ENCODE results near the gene ATL3. TPM values are rescaled to one million over a fixed set of nuclear protein-coding genes. Genes with fewer than 3 reads are reported as not detected.
A peak's percentile ranks its signal among the peaks of the same experiment; 100 is the strongest.

ATL3 gene
- total RNA-seq, 1 experiment from 2014 or later, result 79.0 TPM

GRCh38 chr11:63610604-63611394 is 60.4 kb downstream of the ATL3 start:
- no TSS peak for BruUV-seq (replicated peaks)
- Histone ChIP-seq H3K4me3 (ENCODE audit: low read depth in 2 of 2, low read length in 2 of 2) (peak overlapping the region in 1 of 2 experiments; percentile 17; a peak in 1 of 4 replicates), H3K27ac (ENCODE audit: low read length) (no peak overlapping the region; the same call in 1 of the 2 replicates)

GRCh38 chr11:63609971-63610580 is 61.1 kb downstream of the ATL3 start:
- BruUV-seq (replicated peaks), result no TSS peak
- DNase-seq (ENCODE audit: low read depth, low spot score) (no peak), ATAC-seq (no peak)
- H3K27me3 ChIP-seq (ENCODE audit: control insufficient read depth, insufficient read depth, low read length), result no peaks in the 10 kb centered on the region
- CTCF ChIA-PET, result no interaction called here
- POLR2A ChIA-PET, result no interaction called here
- no peak overlapping the region for H3K4me3 ChIP-seq (ENCODE audit: low read depth in 2 of 2, low read length in 2 of 2)
- intact Hi-C loops (cut with micrococcal nuclease; ENCODE audit: unreplicated experiment), result no loop called here
- in situ Hi-C loops (cut with HindIII; ENCODE audit: low pct_unique_long_range_greater_than_20kb, low sequenced_read_pairs), result no loop called here
- TF ChIP-seq REST (IDR thresholded peaks at IDR 0.05; ENCODE audit: insufficient read depth in 1 of 2, low read depth in 2 of 2, low read length in 1 of 2) (no peak), SIN3A (IDR thresholded peaks at IDR 0.05; ENCODE audit: borderline replicate concordance, insufficient read depth, low read depth, low read length) (no peak), POLR2AphosphoS5 (IDR thresholded peaks at IDR 0.05; ENCODE audit: low read depth, low read length) (no peak), TCF7L2 (IDR thresholded peaks at IDR 0.05; ENCODE audit: low read depth, low read length) (no peak)
- TF ChIP-seq, protein P1, sequence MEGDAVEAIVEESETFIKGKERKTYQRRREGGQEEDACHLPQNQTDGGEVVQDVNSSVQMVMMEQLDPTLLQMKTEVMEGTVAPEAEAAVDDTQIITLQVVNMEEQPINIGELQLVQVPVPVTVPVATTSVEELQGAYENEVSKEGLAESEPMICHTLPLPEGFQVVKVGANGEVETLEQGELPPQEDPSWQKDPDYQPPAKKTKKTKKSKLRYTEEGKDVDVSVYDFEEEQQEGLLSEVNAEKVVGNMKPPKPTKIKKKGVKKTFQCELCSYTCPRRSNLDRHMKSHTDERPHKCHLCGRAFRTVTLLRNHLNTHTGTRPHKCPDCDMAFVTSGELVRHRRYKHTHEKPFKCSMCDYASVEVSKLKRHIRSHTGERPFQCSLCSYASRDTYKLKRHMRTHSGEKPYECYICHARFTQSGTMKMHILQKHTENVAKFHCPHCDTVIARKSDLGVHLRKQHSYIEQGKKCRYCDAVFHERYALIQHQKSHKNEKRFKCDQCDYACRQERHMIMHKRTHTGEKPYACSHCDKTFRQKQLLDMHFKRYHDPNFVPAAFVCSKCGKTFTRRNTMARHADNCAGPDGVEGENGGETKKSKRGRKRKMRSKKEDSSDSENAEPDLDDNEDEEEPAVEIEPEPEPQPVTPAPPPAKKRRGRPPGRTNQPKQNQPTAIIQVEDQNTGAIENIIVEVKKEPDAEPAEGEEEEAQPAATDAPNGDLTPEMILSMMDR (IDR thresholded peaks at IDR 0.05), result no peak
- peaks cover 30% of the 10 kb centered on the region for H3K4me1 ChIP-seq (ENCODE audit: control insufficient read depth, insufficient read depth, low read length)
- H3K9me3 ChIP-seq (ENCODE audit: control insufficient read depth, insufficient read depth, low read depth, low read length), result no peaks in the 10 kb centered on the region
- no peaks in the 10 kb centered on the region for H3K36me3 ChIP-seq (ENCODE audit: control insufficient read depth, insufficient read depth, low read length)
- no peak overlapping the region; the same call in 1 of the 2 replicates for H3K27ac ChIP-seq (ENCODE audit: low read length)

More at GRCh38 chr11:63610604-63611394, 60.4 kb downstream of the ATL3 start:
- no peaks in the 10 kb centered on the region for H3K27me3 ChIP-seq (ENCODE audit: control insufficient read depth, insufficient read depth, low read length)
- H3K9me3 ChIP-seq (ENCODE audit: control insufficient read depth, insufficient read depth, low read depth, low read length), result no peaks in the 10 kb centered on the region
- intact Hi-C loops (cut with micrococcal nuclease; ENCODE audit: unreplicated experiment), result no loop called here
- TF ChIP-seq TCF7L2 (IDR thresholded peaks at IDR 0.05; ENCODE audit: low read depth, low read length) (no peak), POLR2AphosphoS5 (IDR thresholded peaks at IDR 0.05; ENCODE audit: low read depth, low read length) (no peak), SIN3A (IDR thresholded peaks at IDR 0.05; ENCODE audit: borderline replicate concordance, insufficient read depth, low read depth, low read length) (no peak), REST (IDR thresholded peaks at IDR 0.05; ENCODE audit: insufficient read depth in 1 of 2, low read depth in 2 of 2, low read length in 1 of 2) (no peak)
- TF ChIP-seq, protein P1 (IDR thresholded peaks at IDR 0.05), result no peak
- DNase-seq (ENCODE audit: low read depth, low spot score) (no peak), ATAC-seq (no peak)
- in situ Hi-C loops (cut with HindIII; ENCODE audit: low pct_unique_long_range_greater_than_20kb, low sequenced_read_pairs), result no loop called here
- ChIA-PET CTCF (no interaction called here), POLR2A (no interaction called here)
- H3K4me1 ChIP-seq (ENCODE audit: control insufficient read depth, insufficient read depth, low read length), result peaks cover 30% of the 10 kb centered on the region
- H3K36me3 ChIP-seq (ENCODE audit: control insufficient read depth, insufficient read depth, low read length), result no peaks in the 10 kb centered on the region
